Choroid plexus epithelial cell (primary cell): Measurements from ENCODE around the gene DNAL4.

ENCODE experiments used
- DNase-seq: peaks from one replicate; pipeline ENCODE4 v3.0.0-alpha.2; 2010; ENCODE audit warnings: low read depth
- H3K4me3 ChIP-seq: 2 replicates; pipeline ENCODE4 v1.5.1; 2011; ENCODE audit warnings: low read depth, mild to moderate bottlenecking, control low read depth, low read length, moderate library complexity
- TF ChIP-seq, protein P1 (sequence below): conservative IDR thresholded peaks from 2 replicates; pipeline ENCODE4 v1.5.1; 2011; ENCODE audit warnings: low read depth, mild to moderate bottlenecking, control low read depth, inconsistent platforms, low read length, moderate library complexity

Gene DNAL4

DNA sequence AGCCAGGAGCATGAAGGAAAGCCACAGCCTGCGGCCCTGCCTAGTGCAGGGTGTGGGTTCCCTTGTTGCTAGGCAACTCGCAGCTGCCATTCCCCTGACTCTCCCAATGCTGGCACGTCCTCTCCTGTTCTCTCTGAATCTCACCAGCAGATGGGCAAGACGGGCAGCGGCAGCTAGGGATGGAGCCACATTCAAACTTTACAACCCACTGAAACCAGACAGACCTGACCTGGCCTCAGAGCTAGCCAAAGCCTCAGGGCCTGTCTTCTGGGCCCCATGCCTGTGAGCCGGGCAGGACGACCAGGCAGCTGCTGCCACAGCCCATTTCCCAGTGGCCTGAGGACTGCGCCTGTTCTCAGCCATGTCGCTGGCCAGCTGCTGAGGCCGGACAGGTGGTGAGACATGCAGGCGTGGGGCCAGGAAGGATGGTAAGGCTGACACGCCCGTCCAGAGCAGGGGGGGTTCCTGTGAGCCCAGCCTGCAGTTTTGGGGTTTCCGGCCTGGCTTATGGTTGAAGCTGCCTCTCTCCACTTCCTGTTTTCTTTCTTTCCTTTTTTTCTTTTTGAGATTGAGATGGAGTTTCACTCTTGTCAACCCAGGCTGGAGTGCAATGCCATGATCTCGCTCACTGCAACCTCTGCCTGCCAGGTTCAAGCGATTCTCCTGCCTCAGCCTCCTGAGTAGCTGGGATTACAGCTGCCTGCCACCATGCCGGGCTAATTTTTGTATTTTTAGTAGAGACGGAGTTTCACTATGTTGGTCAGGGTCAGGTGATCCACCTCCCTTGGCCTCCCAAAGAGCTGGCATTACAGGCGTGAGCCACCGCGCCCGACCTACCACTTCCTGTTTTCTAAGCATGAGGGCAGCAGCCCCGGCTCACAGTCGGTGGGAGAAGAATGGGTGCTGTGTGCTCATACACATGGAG is 42.3 kb downstream of the DNAL4 start:
- TF ChIP-seq, protein P1, sequence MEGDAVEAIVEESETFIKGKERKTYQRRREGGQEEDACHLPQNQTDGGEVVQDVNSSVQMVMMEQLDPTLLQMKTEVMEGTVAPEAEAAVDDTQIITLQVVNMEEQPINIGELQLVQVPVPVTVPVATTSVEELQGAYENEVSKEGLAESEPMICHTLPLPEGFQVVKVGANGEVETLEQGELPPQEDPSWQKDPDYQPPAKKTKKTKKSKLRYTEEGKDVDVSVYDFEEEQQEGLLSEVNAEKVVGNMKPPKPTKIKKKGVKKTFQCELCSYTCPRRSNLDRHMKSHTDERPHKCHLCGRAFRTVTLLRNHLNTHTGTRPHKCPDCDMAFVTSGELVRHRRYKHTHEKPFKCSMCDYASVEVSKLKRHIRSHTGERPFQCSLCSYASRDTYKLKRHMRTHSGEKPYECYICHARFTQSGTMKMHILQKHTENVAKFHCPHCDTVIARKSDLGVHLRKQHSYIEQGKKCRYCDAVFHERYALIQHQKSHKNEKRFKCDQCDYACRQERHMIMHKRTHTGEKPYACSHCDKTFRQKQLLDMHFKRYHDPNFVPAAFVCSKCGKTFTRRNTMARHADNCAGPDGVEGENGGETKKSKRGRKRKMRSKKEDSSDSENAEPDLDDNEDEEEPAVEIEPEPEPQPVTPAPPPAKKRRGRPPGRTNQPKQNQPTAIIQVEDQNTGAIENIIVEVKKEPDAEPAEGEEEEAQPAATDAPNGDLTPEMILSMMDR = no peak
- no peak overlapping the region for H3K4me3 ChIP-seq
- DNase-seq = no peak

DNA sequence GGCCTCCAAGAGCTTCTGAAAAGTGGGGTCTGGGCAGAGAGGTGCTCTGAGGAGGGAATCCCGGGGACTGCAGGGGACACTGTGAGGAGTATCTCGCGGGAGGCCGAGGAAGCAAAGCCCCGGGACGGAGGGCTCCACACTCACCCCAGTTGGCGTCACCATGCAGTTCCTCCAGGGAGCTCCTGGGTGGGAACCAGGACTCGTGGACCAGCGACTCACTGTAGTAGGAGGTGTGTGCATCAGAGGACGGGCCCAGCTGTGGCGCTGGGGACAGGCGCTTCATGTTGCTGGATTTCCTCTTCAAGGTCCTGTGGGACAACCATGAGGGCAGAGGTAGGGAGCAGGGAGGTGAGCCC is 42.9 kb downstream of the DNAL4 start:
- no peak overlapping the region for H3K4me3 ChIP-seq
- DNase-seq = no peak
- TF ChIP-seq, protein P1 = no peak

DNA sequence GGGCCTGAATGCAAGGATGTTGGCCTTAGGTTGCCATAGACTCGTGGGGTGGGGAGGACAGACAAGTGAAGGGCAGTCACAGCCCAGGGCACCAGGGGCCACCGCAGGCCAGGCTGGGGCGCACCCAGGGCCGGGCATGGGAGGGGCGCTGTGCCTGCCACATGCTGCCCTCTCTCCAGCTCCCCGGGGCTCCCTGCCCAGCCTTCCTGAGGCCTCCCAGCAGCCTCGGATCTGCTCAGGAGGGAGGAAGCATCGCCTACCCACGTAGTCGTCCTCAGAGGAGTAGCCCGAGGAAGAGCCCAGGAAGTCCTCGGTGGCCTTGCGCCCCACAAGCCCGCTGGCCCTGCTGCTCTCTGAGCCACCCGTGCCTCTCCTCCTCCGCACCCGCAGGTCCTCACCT is 43.3 kb downstream of the DNAL4 start:
- no peak for DNase-seq
- H3K4me3 ChIP-seq = no peak overlapping the region
- TF ChIP-seq, protein P1 = no peak

DNA sequence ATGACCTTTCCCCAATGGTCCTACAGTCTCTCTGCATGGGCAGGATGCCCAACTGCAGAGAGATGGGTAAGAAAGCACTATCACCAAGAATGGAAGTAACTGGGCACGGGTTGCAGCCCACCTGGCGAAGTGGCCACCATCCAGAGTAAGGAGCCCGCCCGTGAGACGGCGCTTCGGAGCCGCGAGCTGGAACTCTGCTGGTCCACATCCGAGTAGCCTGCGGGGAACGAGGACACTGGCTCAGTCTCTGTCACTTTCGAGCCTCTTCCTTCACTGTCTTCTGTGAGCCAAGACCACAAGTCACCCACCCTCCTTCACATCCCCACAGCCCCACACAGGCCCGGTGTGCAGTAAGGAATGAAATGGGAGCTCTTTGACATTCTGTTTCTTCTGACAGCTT is 43.8 kb downstream of the DNAL4 start:
- DNase-seq = no peak
- TF ChIP-seq, protein P1 = no peak
- no peak overlapping the region for H3K4me3 ChIP-seq

DNA sequence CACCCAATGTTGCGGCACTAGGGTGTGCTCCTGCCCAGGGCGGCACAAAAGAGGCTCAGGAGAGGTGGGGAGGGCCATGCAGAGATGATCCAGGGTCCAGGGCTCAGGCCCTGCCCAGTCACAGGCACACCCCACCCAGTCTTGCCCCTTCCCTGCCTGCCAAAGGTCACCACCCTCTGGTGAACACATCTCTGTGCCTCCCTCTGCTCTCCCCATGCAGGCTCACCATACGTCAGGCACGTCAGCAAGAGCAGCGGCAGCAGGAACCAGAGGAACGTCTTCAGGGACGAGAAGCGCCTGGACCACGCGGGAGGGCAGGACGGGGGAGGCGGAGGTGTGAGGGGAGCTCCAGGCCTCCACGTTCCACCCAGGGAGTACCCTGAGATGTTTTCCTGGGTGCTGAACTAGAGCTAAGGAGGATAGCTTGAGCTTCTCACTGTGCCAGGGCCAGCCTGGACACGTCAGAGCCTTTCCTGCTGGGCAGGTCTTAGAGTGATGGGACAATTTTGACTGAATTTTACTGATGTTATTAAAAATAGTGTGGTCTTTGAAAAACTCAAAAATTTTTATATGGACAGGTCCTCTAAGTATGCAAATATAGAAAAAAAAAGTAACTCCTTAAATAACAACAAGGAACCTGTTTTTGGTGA is 45.3 kb downstream of the DNAL4 start:
- H3K4me3 ChIP-seq = no peak overlapping the region
- DNase-seq = no peak
- TF ChIP-seq, protein P1 = no peak

DNA sequence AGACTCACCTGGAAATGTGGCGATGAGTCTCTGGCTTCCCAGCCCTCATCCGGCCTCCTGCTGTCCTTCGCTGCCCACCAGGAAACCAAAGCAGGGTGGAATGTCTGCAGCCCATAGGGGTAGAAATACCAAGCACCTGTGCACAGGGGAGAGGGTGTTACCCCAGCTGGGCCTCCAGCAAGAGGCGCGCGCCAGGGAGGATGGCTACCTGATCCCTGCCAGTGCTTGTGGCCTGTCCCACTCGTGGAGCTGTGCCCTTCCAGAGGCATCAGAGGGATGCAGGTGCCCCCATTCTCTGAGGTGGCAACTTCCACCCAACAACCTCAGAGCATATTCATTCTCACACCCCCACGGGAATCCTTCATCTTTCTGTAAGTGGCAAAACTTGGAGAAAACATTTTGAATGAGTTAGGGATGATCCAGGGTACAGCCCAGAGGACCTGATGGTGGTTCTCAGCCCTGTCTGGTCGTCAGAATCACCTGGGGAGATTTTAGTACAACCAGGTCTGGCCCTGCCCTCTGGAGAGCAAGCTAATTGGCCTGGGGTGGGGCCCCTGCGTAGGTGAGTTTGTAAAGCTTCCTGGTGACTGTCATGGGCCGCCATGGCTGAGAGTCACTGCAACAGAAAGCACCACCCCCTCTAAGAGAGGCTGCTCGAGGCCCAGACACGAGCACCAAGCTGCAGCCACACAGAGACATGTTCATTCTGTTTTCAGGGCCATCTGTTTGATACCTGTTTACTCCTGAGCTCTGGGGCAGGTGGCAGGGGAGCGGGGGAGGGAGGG is 48.1 kb downstream of the DNAL4 start:
- no peak for DNase-seq
- no peak overlapping the region for H3K4me3 ChIP-seq
- TF ChIP-seq, protein P1 = no peak
